DOHH2 (cell line): Measurements from ENCODE around the gene CDC42.

ENCODE experiments used
- CTCF ChIP-seq: fragments of 200-600 bp; sonication (generic); IDR thresholded peaks from one replicate; pipeline ENCODE4 v1.5.1; 2014; ENCODE audit warnings: antibody characterized with exemption, mild to moderate bottlenecking, low read depth, low read length; ENCODE audit not compliant: poor library complexity, severe bottlenecking
- EZH2phosphoT487 ChIP-seq: fragments of 200-600 bp; sonication (generic); IDR thresholded peaks from 2 replicates; pipeline ENCODE4 v1.6.1; 2017; ENCODE audit warnings: borderline replicate concordance, mild to moderate bottlenecking, antibody characterized with exemption, low read length, moderate library complexity, mixed read lengths

GRCh38 chr1:22026924-22027289 lies 25.6 kb upstream of the CDC42 start:
- TF ChIP-seq CTCF (no peak), EZH2phosphoT487 (no peak)
